Activated effector memory CD4-positive, alpha-beta T cell treated with Interleukin-2 at 50 U/mL for 16 hours (primary cell): ENCODE measurements around the gene FOXP1.

Source experiments
- DNase-seq: peaks from one replicate; pipeline ENCODE4 v3.0.0-alpha.2; 2020

FOXP1 gene

DNA sequence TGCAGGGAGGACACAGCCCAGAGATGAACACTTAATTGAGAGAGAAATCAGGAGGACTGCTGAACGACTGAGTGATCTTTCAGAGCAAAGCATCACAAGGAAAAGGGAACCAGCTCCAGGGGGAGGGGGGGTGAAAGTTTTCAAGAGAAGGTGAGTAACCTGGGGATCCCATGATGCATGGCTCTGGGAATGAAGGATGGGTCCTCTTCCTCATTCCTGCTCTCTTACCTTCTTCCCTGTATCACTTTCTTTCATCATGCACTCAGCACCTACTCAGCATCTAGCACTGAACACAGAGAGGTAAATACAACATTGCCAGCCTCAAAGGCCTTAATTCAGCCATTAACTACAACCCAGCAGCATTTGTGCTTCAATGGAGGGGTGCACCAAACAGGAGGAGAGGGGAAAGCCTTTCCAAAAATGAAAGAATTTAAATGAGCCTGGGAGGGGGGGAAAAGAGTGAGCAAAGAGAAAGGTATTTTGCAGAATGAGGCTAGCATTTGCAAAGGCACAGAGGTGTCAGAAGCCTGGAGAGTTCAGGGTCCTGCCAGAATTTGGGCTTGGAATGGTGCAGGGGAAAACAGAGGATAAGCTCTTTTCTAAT, 427.4 kb downstream of the FOXP1 start:
- no peak for DNase-seq

DNA sequence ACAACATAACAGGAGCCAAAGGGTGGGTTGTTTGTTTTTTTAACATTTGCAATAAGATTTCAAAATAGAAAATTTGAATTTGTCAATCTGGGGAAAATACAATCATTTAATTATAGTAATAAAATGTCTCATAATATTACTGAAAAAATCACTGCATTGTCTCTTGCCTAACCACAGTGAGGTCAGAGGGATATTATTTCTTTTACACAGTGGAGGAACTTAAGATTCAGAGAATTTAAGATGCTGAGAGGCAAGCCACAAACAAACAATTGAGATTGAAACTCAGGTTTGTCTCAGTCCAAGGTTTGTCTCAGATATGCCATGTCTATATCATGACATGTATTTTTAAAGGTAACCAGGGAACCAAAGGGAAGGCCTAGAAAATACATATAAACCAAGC, 428.7 kb downstream of the FOXP1 start:
- no peak for DNase-seq

DNA sequence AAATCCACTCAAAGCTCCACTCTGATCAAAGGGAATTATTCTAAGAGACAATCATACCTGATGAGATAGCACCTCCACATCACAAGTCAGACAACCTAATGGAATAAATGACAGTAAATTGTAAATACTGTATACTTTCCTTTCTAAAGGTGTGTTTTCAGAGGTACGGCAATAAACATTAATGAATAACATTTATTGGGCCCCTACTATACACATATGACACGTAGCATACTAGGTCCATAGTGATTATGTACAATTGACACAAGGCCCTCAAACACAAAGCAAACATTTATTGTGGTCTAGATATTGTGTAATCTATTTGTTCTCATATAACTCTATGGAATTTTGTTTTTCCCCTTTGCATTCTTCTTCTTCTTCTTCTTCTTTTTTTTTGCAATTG, 429.8 kb downstream of the FOXP1 start:
- no peak for DNase-seq

DNA sequence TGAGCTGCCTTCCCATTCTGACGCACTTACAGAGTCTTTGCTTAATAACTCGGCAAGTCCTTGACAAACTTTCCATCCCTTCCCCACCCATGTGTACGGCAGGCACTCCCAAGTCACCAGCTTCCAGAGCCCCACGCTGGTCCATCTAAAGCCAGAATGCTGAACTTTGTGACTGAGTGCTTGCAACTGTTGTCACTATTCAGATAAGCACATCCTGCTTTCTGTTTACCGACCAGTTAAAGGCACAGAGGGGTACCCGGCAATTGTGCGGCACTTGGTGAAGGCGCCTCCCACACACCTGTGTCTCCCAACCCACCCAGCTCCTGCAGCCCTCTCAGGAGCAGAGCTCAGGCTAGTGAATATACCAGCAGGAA, 430.6 kb downstream of the FOXP1 start:
- no peak for DNase-seq

DNA sequence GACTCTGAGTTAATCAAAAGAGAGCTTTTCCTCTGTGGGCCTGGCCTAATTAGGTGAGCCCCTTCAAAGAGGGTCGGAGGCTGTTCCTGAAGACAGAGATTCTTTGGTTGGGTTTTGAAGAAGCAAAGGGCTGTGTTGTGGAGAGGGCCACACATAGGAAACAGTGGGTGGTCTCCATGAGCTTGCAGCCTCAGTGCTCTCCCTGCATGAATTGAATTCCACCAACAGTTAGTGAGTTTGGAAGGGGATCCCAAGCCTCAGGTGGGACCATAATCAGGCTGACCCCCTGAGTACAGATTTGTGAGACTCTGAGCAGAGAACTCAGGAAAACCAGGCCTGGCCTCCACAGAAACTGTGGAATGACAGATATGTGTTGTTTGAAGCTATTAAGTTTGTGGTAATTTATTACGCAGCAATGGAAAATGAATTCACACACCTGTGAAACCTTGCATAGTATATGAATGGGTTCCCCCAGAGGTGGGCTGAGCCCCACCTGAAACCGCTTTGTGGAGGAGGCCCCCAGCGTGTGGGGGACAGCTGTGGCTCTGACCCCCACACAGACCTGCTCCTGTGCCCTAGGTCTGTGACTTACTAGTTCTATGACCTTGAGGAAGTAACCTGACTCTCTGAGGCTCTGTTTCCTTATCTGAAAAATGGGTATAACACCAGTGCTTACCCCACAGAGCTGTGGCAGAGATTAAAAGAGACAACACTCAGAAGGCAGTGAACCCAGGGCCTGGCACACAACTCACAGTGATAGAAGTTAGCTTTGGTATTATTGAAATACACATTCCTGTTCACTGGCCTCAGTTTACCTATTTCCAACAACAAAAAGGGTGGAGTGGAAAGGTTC, 431.3 kb downstream of the FOXP1 start:
- DNase-seq, result no peak

DNA sequence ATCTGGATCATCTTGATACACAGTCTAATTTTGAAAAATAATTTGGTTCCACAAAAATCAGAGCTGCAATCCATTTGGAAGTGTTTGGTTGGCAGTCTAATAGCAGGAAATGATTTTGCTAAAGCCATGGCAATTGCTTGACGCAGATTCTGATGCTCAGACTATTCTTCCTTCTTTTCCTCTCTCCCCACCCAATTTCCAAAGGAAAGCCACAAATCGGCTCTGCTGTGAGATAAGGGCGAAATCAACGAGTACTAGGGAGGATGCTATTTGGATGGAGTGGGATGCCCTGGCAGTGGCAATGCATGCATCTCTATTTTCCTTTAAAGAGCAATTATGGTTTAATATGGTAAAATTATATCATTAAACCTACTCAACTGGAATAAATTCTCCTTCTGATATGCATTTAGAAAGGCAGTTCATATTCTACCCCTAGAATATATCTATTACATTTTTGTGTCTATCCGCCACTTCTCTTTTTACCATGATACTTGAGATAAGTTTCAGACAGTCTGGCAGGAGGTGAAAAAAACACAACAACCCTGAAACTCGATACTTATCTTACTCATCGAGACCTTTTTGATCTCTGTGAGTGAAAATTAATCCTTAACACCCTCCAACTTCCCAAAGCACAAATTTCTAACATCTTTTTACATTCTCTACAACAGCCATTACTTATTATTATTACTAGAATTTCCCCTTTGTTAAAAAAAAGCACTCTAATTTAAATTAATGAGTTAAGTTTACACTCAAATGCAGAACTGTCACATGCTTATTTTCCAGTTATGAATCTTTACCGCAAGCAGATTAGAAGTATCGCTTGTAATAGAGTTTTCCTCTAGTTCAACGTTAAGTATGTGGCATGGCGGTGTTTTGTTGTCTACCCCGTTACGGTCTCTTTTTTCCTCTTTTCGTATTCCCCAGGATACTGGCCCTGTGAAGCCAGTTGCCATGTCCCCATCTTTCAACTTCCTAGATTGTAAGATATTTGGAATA, 433.3 kb downstream of the FOXP1 start:
- DNase-seq, result no peak

DNA sequence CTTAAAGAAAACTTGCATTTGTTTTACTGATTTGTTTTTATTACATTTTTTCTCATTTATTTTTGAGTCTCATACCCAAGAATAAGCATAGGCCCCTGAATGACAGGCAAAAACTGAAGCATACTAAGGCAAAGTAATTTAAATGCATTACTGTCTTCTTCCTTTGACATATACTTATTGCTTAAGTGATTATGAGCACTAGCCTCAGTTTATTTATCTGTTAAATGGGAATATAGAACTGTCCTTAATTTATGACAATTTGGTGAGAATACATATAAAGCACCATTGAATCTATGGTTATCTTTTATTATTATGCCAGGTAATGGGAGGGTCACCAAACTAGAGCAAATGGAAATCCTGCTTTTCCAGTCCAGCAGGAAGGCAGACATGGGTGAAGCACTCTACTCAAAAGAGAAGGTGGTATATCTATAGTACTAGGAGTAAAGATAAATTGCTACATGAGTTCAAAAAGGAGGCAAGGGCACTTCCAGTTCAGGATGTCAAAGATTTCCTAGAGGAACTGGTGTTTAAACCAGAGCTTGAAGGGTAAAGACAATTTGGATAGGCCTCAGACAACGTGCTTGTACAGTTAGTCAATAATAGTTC, 435.0 kb downstream of the FOXP1 start:
- no peak for DNase-seq

DNA sequence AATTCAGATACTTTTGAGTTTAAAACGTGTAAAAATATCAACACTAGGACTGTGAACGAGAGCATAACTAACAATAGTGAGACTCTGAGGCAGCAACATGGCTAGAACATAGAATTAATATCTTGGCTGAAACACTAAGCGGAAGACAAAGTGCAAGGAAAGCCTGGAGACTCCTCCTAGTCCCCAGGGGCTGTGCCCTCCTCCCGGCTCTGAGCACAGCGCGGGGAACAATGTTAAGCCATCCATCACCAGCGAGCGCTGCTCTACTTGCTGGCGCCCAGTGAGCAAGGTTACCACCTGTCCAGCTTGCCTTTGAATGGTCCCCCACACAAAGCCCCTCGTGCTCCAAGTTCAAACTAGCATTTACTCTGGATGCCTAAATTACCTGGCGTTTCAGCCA, 436.9 kb downstream of the FOXP1 start:
- DNase-seq, result no peak

DNA sequence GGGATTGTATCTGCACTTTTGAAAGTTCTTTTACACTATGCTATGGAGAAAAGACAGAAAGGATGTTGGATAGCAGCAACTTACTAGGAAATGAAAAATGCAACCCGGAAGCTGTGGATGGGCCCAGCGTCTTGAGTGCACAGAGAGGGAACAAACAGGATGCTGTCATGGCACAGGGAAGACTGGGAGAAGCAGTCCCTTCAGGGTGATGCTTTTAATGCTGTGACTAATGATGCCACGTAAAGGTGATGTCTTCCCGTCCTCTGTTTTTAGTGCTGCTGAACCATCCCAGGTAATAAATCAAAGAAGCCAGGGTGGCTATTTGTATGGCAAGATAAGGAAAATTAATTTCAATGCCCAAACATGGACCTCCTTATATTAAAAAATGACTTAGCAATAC, 437.6 kb downstream of the FOXP1 start:
- DNase-seq, result no peak

DNA sequence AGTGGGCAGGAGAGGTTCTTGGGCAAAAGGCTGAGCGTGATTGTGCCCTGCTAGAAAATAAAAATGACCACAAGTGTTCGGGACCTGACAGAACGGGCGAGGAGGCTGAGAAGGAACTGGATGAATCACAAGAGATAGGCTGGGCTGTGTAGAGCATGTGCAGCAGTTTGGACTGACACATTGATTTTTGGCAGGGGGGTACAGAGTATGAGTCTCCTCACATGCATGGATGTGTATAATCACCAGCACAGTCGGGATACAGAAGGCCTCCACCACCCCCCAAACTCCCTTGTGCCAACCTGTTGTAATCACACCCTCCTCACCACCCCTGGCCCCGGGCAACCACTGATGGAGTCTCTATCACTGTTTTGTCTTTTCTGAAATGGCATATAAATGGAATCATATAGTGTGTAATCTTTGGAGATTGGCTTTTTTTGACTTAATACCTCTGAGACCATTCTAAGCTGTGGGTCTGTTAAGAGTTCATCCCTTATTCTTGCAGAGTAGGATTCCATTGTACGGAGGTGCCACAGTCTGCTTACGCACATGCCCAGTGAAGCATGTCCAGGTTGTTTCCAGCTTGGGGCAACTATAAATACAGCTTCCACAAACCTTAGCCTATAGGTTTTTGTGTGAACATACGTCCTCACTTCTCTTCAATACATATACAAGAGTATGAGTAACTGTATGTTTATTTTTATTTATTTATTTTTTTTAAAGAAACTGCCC, 438.8 kb downstream of the FOXP1 start:
- no peak for DNase-seq

DNA sequence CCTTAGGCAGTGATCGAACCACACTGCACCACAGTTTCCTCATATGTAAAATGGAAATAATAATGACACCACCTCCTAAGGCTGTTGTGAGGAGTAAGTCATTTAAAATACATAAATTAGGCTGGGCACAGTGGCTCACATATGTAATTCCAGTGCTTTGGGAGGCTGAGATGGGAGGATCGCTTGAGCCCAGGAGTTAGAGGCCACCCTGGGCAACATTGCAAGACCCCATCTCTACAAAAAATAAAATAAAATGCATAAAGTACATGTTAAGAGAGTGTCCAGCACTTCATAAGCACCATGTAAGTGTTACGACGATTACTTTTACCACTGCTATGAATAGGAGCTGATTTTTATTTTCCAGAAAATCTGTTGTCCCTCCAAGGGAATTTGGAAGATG, 440.0 kb downstream of the FOXP1 start:
- DNase-seq, result no peak

DNA sequence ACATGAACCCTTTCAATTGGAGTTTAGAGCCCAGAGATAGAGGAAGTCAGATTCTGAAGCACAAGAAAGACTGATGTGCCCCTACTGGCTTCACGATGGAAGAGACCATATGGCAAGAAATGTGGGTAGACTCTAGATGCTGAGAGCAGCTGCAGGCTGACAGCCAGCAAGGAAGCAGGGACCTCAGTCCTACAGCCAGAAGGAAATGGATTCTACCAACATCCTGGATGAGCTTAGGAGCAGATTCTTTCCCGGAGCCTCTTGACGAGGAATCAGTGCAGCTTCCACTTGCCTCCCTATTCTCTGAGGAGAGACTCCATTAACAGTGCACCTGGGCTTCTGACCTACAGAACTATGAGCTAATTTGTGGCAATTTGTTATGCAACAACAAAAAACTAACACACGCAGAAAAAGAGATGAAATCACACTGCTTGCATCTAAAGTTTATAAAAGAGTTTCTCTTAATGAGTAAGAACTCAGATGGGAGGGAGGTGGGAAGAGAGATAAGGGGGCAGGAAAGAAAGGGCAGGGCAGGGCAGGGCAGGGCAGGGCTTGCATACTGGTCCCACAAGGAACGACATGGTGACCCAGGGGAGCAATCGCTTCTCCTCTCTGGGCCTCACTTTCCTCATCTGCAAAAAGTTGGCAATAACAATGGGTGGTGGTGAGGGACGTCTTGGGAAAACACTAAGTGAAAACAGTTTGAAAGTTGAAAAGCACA, 440.9 kb downstream of the FOXP1 start:
- no peak for DNase-seq

DNA sequence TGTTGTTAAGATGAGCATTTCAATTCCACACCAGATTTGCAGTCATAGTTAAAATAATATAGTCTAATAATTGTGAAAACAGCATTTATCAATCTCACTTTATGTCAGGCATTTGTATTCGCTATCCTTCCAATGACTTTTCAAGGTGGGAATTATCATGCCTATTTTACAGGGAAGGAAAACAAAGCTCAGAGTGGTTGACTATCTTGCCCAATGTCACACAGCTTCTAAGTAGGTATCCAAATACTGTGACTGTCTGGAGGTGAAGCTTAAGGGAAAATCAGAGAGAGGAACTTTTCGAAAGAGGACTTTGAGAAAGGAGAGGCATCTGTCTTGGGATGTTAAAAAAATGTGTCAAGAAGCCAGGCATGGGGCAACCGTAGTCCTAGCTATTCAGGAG, 443.1 kb downstream of the FOXP1 start:
- no peak for DNase-seq

DNA sequence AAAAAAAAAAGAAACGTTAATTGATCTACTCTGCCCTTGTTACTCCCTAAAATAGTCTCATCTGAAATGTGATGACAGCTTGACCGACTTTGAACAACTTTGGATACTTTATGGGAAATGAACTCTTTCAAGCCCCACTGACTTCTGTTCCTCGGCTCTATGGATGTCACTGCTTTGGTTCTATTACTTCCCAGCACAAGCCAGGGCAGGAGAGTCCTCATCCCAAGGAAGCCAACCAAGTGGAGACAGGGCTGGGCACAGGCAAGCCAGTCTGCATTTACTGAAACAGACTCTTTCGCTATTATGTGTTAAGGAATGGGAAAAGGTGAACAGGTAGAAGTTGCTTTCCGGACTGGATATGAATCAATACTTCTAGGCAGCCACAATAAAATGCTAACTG, 444.0 kb downstream of the FOXP1 start:
- no peak for DNase-seq

DNA sequence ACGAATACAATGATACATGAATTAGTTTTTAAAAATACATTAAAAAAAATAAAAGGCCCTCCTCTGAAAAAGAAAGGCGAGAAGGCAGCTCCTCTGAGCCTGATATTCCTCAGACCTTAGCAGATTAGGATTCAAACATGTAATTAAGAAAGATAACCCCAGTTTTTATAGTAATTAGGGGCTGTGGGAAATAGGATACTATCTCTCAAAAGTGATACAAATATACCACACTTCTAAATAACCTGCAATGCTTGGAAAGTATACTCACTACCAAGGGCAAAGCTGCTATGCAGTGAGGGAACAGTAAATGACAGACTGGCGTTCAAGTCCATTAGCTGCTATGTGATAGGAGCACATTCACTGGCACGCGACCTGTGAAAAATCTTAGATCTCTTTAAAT, 445.1 kb downstream of the FOXP1 start:
- DNase-seq, result no peak

DNA sequence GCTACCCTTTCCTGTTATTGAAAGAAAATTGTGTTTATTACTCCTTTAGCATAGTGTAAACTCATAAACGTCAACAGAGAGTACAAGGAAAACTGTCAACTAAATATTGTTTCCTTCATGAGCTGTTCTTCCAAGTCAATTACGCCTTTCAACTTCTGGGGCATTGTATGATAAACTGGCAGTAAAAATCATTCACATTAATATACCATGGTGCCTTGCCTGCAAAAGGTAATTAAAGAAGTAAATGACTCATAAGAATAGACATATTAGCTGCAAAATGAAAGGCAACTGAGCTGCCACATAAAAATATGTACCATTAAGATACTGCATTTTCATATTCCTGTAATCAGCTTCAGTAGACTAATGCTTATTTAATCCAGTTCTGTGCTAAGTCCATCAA, 447.3 kb downstream of the FOXP1 start:
- DNase-seq, result no peak

DNA sequence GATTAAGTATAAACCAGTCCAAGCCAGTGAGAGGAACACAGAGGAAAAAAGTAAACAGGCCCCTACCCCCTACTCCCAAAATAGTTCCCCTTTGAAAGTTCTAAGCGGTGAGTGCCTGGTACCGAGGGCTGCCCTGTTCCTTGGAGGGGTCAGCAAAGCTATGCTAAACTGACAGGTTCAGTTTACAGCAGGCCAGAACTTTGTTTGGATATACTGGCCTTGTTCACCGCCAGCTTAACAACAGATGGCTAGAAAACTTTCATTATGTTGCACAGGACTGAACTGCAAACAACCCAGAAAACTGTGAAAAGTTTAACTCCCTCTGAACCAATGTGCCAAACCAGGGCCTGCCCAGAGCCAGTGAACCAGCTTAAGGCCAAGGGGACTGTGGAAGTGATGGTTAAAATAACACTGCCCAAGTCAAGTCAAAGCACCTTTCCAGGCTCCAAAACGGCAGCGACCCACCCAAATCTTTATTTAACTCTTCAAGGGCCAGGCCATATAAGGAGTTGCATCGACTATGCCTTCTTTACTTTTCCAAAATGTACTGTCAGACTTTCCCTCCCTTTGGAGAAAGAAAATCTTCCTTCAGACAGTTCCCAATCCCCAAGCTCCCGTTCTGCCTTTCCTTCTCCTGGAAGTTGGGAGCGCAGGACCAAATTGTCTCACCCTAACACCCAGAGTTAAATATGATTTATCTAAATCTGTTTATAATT, 448.0 kb downstream of the FOXP1 start:
- DNase-seq, result no peak

DNA sequence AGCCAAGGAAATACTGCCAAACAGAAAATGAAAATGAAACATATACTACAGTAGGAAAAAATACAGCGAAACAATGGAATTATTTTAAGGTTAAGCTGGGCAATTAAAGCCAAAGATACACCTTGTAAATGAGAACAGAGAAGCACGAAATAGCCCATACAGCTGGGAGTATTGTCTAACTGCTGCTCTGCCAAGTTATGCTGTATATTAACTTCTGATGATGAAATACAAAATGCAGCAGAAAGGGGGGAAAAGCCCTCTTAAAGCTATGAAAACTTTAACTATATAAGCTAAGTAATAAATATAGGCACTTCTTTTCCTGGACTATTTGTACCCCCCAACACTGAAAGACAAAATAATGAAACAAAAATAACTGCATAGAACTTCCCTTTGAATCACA, 449.0 kb downstream of the FOXP1 start:
- DNase-seq, result no peak

DNA sequence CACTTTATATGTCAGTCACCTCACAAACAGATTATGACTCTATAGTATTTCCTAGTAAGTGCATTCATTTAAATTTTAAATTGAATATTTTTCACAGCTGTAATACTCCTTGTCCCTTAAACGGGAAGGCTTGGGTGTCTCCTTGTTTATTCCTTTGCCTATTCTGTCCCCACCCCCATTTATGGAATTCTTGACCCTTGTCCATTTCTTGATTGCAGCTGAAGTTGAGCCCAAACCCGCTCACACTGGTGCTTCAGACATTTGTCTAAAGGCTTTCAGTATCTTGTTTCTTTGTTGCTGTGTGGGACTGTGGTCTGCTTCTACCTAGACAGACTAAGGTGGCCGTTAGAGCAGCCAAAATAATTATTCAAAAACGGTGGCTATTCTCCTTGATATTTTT, 449.7 kb downstream of the FOXP1 start:
- no peak for DNase-seq

DNA sequence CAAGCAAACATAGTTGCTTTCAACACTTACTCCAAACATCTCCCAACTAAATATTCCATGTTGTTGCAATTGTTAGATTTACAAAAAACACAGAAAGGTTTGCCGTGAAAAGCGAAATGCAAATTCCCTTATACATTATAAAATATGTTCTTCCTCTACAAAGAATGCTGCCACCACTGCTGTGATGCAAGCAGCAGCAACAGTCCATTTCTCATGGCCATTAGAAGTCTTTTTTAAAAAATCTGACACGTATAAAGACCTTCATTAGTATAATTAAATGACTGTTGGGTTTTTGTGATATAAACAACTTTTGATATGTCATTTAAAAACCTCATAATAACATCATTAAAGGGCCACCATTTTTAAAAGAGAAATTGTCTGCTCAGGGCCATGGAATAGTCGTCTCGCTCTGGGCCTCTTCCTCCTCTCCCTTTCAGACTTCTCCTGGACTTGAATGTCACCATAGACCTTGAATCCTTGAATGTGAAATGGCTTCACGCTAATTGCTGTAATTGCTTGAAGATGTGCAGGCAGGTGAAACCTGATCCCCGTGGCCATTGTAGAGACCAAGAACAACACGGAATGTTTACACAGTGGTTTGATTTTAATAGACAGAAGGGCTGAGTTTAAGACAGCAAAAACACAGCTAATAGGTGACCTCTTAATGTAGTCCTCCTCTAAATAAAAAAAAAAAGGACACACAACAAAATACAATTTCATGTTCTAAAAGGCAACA, 450.4 kb downstream of the FOXP1 start:
- DNase-seq, result no peak
